Stimulated activated CD4-positive, alpha-beta T cell treated with anti-CD3 and anti-CD28 coated beads, Interleukin-15, amount 100 ng/mL, for 24 hours (primary cell): ENCODE measurements around the gene ZCCHC4.

Experiments
- DNase-seq: peaks from one replicate; pipeline ENCODE4 v3.0.0-alpha.2; 2020

ZCCHC4 gene, protein sequence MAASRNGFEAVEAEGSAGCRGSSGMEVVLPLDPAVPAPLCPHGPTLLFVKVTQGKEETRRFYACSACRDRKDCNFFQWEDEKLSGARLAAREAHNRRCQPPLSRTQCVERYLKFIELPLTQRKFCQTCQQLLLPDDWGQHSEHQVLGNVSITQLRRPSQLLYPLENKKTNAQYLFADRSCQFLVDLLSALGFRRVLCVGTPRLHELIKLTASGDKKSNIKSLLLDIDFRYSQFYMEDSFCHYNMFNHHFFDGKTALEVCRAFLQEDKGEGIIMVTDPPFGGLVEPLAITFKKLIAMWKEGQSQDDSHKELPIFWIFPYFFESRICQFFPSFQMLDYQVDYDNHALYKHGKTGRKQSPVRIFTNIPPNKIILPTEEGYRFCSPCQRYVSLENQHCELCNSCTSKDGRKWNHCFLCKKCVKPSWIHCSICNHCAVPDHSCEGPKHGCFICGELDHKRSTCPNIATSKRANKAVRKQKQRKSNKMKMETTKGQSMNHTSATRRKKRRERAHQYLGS

DNA sequence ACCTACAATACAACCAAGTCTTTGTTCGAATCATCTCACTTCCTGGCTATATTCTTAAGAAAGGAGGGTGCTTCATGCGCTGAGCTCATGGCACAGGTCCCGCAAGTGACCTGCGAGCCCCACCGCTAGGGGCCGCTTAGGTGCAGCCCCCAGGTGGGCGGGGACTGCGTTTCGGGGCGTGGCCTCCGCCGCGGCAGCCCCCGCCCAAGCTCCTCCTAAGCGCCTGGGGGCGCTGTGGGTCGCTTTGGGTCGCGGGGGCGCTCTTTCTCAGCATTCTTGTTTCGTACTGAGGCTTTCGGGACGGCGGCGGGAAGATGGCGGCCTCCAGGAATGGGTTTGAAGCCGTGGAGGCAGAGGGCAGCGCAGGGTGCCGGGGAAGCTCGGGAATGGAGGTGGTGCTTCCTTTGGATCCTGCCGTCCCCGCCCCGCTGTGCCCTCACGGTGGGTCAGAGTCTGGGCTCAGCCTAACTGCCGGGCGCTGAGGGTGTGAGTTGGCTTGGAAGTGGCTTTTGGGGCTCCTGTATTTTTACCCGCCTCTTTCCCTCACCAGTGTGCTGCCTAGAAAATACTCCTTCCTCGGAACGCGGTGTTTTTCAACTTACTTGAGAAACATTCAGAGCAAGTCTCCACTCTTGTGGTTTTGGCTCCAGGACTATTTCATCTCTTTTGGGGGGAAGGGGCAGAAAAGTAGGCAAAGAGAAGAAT is at the start of gene ZCCHC4:
Gene ZCCHC4, plus strand, starts transcription at position 279 of the 705 bp plus-strand sequence. Its CDS starts 36 bp downstream, at position 315.
- peak; percentile 89 for DNase-seq

DNA sequence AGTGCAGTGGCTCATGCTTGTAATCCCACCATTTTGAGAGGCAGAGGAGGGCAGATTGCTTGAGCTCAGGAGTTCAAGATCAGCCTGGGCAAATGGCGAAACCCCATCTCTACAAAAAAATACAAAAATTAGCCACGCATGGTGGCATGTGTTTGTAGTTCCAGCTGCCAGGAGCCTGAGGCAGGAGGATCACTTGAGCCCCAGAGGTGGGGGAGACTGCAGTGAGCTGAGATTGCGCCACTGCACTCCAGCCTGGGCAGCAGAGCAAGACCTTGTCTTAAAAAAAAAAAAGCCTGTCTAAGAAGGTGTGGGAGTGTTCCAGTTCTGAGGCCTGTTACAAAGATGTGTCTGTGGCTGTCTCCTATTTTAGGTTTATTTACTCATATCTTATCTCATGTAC is 40.7 kb upstream of the ZCCHC4 start:
- DNase-seq, result no peak

DNA sequence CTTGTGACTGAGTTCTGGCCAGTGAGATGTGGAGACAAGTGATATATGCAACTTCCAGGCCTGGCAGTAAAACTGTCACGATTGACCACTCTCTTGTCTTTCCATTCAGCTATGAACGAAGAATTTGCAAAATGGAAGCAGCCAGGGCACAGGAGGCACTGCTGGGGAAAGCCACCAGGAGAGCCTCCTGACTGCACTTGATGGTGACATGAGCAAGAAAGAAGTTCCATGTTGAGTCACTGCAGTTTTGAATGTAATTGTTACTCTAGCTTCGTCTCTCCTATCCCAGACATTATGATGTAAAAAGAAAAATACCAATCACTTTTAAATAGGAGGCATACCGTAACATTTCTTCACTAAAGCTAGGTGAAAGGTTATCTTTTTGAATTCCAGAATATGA is 32.4 kb upstream of the ZCCHC4 start:
- DNase-seq, result no peak

DNA sequence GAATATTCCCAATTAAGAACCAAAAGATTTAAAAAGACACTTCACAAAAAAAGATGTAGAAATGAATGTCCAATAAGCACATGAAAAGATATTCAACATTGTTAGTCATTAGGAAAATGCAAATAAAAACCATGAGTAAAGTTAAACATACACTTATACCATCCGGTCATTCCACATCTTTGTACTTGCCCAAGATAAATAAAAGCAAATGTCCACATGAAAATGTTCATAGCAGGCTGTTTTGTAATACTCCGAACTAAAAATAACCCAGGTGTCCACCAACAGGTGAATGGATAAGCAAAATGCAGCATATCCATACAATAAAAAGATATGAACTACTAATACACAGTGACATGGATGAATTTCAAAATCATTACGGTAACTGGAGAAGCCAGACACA is 28.6 kb upstream of the ZCCHC4 start:
- no peak for DNase-seq

DNA sequence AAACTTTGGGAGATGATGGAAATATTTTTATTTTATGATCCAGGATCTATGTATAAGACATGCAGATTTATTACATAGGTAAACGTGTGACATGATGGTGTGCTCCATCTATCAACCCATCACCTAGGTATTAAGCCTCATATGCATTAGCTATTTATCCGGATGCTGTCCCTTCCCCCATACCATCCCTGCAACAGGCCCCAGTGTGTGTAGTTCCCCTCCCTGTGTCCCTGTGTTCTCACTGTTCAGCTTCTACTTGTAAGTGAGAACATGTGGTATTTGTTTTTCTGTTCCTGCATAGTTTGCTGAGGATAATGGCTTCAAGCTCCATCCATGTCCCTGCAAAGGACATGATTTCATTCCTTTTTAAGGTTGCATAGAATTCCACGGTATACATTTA is 28.1 kb upstream of the ZCCHC4 start:
- DNase-seq, result no peak

DNA sequence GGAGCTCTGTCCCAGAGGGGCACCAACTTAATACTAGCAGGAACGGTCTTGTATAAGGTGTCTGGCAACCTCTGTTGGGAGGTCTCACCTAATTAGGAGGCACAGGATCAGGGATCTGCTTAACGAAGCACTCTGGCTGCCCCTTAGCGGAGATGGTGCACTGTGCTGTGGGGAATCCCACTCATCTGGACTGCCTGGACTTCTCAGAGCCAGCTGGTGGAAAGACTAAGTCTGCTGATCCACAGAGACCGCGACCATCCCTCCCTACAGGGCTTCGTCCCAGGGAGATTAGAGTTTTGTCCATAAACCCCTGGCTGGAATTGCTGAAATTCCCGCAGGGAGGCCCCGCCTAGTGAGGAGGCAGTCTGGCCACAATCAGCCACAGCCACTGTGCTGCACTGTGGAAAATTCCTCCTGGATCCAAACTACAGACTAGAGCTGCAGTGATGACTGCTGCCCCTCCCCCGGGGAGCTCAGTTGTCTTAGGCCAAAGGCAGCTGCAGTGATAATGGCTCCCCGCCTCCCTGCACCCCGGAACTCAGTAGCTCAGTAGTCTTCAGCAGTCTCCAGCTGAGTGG is 22.0 kb upstream of the ZCCHC4 start:
- no peak for DNase-seq

DNA sequence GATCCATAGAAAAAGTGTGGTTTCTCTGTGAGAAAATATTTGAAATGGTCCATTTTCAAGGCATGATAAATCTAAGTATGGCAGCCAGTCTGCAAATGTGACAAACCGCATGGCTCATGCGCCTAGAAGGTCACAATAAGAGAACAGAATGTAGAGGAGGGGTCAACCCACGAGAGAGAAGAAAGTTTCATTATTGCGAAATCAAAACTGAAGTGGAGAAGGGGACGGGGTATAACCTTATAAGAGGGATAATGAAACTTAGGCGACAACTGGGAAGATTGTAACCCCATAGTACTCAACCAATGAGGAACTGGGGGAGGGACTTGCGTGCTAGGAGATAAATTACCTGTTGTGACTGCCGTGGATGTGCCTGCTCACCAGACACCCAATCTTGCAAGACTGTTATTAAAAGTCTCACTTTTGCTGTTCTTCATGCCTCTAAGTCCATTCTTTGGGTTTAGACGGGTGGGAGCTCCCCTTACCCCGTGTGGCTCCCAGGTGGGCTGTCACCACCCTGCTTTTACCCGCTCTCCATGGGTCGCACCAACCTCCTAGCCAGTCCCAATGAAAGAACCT is 21.3 kb upstream of the ZCCHC4 start:
- no peak for DNase-seq

DNA sequence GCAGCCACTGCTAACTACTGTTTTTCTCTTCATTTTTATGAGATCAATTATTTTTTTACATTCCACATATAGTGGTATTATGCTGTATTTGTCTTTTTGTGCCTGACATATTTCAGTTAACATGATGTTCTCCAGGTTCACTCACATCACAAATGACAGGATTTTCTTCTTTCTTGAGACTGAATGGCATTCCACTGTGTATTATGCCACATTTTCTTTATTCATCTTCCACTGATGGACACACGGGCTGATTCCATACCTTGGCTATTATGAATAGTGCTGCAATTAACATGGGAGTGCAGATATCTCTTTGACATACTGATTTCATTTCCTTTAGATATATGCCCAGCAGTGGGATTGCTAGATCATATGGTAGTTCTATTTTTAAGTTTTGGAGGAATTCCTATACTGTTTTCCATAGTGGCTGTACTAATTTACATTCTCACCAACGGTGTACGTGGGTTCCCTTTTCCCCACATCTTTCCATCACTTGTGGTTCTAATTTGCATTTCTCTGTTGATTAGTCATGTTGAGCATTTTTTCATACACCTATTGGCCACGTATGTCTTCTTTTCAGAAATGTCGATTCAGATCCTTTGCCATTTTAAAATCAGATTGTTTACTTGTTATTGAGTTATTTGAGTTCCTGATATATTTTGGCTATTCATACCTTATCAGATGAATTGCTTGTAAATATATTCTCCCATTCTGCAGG is 14.9 kb upstream of the ZCCHC4 start:
- no peak for DNase-seq

DNA sequence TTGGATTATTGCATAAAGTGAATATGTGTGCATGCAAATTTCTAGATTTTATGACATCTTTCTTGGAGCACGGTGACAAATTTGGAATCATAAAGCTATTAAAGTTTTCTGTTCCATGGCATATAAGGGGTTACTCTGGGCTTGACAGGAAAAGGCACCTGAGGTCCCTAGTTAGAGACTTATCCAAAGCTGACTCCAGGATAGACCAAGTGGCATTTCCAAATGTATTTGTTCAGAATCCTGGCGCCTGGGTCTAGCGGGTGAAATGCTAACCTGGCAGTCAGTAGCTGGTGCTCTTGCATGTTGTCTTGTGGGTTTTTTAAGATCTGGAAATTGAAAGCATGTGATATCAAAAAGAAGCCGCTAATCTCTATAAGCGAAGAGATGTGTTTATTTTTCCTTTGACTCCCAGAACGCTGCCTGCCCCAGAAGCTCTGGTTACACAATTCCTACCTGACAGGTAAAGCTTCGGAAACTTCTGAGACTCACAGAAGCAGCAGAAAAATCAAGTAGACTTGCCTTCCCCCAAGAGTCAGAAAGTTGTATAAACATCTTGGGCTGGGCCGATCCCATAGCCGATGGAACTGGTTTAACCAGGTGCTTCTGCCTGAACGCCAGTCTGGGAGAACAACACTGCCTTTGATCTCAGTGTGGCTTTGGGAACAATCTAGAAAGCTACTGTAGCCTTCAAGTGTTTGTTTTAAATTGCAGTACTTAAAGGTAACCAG is 12.9 kb upstream of the ZCCHC4 start:
- no peak for DNase-seq

DNA sequence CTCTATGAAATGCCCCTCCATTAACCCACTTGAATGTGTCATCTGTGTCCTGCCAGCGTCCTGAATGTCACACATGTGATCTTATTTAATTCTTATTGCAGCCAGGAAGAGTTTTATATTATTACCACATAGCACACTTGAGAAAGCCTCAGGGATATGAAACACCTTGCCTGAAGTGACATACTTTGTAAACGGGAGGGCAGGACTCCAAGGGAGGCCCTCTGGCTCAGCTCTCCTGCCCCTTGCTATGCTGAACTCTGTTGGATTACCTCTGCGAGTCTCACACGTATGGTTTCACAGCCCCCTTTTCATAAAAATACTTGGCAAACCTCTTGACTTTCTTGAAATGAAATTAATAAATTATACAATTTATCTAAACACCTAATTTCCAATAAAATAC is 11.1 kb upstream of the ZCCHC4 start:
- no peak for DNase-seq

DNA sequence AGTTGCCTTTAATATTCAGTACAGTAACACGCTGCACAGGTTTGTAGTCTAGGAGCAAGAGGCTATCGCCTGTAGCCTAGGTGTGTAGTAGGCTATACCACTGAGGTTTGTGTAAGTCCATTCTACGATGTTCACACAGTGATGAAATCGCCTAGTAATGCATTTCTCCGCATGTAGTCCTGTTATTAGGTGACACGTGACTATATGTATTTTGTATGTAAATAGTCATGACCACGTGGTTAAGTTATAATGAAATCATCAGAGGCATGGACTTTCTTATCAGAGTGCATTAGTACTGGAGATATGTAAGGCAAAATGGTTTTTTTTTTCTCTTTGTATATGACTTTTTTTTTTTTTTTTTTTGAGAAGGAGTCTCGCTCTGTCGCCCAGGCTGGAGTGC is 9.9 kb upstream of the ZCCHC4 start:
- no peak for DNase-seq

DNA sequence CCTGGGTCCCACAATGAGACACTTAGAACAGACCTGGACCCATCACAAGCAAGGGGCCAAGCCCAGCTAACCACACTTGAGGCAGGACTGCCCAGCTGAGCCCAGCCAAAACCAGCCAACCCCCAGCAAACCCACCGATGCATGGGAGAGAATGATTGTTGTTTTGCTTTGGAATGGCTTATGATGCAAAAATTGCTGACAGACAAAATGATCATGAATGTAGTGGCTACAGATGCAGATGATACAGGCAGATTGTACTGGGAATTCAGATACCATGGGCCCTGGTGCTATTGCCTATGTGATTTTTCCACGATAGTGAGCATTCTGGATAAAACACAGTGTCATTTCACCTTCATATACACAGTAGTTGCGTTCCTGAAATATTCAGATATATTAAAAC is 9.0 kb upstream of the ZCCHC4 start:
- DNase-seq, result no peak

DNA sequence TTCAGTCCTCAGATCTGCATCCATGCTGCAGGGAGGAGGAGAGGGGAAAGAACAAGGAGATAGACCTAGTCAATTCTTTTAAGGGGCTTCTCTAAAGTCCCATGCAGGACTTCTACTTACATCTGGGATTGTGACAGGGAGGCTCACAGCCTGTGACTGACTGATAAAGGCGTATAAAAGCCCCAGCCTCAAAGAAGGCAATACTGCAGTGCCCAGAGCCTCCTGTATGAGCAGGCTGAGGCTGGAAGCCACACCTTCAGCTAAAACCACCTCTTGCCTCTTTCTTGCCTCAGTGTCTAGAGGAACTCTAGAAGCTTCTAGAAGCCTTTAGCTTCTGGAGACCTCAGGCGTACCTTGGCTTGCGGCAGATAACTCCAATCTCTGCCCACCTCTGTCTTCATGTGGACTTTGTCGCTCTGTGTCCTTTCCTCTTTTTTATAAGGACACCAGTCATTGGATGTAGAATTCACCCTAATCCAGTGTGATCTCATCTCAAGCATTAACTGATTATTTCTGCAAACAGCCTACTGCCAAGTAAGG is 6.0 kb upstream of the ZCCHC4 start:
- DNase-seq, result no peak

DNA sequence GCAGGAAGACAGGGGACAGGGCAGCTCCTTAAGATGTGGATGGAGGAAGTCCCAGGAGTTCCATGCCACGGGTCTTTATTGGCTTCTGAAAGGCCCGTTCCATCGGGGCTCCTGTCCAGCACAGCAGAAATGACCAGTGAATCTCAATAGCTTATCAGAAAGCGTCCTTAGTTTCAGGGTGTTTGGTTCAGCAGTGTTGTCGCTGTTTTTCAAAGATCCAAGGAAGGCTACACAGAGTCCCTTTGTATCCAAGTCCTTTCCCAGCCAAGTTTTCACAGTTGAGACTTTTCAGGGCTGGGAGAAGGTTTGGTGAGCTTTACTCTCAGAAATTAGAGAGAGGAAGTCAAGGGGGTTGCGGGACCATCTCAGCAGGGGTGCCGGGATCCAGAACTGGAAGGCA is 5.0 kb upstream of the ZCCHC4 start:
- DNase-seq, result no peak

DNA sequence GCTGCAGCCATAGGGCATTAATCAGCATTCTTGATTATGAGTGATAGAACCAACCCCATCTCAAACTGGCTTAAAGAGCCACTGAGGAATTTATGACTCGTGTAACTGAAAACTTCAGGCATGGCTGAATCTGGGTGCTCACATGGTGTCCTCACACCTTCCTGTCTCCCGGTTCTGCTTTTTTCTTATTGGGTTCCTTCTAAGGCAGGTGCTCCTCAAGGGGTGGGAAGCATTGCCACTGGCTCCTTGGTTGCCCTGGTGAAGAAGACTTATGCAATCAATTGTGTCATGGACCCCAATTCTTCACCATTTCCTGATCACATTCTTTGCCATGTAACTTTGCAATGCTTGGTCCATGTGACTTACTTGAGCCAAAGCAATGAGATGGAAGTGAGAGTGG is 4.3 kb upstream of the ZCCHC4 start:
- DNase-seq, result no peak

DNA sequence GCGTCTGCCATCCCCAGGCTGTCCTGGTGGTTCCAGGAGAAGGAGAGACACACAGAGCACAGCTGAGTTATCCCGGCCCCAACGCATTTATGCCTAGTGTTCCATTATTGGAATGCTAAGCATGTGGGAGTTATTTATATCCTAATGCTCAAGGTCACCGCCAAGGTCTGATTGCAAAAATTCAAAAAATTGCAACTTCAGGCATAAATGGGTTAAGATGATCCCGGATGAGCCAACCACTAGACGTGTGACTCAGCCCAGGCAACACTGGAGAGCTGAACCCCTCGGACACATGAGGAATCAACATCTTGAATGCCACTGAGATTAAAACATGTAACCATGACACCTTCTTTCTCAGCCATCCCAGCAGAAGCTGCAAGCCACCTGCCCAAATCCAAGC is 3.8 kb upstream of the ZCCHC4 start:
- DNase-seq, result no peak

DNA sequence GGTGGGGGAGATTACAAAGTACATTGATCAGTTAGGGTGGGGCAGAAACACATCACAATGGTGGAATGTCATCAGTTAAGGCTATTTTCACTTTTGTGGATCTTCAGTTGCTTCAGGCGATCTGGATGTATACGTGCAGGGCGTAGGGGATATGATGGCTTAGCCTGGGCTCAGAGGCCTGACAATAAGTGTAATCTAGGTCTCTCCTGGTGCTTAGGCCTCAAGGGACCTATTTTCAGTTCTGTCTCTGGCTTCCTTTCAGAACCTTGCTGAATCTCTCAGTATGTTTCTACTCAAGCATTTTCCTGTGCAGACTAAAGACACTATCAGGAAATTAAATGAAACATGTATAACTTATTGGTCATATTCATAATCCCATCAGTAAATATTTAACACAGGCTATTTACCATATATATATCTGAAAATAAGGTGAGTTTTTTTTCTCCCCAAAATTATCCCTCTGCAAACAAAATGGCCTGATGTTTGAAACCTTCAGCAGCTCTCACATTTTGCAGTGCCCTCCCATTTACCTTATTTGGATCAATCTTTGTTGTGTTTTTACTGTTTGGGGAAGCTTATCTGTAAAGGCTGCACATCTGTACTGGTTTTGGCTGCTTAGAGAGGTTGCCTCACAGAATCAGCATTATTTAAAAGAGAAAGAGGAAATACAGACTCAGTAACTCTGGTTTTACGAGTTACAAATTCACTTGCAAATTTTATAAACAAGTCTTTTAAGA is 2.3 kb upstream of the ZCCHC4 start:
- no peak for DNase-seq

DNA sequence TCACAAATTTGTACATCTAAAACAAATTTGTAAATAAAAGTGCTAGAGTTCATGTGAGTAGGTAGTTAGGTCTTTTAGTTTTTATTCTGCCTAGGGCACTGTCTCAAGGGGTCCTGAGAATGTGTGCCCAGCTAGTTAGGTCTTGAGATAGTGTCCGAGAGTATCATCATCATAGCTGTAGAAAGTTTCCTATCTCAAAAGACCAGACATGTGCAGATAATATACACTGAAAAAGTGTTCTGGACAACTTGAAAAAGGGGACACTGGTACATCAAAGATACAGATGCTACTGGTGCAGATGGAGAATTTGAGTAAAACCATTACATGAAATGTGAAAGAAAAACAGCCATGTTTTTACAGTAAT is 1.8 kb upstream of the ZCCHC4 start:
- DNase-seq, result no peak

DNA sequence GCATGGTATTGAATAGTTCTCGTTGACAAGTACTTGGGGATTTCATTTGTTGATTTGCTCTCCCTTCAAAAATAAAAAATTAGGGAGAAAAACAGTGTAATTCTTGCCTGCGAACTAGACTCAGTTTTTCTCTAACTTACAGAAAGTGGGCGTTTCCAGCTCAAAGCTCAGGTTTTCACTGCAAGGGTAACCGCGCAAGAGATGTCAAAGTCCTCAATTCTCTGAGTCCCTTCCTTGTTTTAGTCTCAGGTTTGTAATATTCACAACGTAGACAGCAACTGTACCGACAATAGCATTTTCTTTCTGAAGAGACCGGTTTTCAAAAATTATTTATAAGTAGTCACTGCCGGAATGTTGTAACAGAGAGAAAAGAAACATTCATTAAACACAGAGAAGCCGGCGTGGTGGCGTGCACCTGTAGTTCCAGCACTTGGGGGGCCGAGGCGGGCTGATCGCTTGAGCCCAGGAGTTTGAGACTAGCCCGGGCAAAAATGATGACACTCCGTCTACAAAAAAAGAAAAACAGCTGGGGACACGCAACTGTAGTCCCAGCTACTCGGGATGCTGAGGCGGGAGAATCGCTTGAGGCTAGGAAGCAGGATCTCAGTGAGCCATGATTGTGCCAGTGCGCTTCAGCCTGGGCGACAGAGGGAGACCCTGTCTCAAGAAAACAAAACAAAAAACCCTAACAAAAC is 774 bp downstream of the ZCCHC4 start:
- DNase-seq, result peak; percentile 25

DNA sequence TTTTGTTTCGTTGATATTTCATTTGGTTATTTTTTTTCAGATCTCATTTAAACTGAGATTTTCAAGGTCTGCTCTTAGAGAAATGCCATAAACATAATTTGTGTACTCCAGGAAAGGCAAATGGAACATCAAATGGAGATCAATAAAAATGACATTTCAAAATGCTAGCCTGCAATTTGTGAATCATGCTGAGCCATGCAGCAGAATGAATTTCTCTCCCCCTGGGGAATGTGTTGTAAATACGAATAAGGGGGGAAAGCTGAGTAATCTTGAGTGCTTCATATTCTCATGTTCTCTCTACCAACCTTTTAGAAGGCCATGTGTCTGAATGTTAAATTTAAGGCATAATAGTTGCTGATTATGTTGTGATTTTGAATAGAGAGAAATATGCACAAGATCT is 7.8 kb downstream of the ZCCHC4 start:
- DNase-seq, result no peak

DNA sequence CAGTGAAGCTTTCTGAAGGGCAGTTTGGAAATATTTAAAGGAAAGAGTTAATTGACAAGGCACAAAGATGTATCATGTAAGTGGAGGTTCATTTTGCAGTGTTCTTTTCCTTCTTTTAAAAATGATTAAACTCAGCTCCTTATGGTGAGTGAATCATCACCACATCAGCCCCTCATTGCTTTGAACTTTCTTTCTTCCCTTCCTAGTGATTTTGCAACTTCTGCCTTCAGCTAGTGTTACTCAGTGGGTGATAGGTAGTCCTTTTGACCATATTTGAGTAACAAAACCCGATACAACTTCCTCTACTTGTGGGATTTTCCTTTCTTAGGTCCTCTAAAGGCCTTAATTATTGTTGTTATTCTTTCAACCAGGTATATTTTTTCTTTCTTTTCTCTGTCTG is 8.2 kb downstream of the ZCCHC4 start:
- DNase-seq, result peak; percentile 8
